Body of pancreas (tissue), 4 donors: ENCODE data around the gene SEMA5B. TPM values are rescaled to one million over a fixed set of nuclear protein-coding genes. Genes with fewer than 3 reads are reported as not detected.

Experiments
- ATAC-seq: fragments of 150-250 bp; one replicate; pipeline ENCODE4 v1.9.1; 2016
- DNase-seq, 4 donors: peaks; one replicate each; pipeline ENCODE4 v3.0.0-alpha.2; 2019
- H3K27ac ChIP-seq, 4 donors: fragments of 200-600 bp; sonication (generic); 1 replicate in 3 of 4; 2 replicates in 1 of 4; pipeline versions ENCODE4 v1.5.1 to v1.6.1; 2016 to 2019; ENCODE audit warnings: mild to moderate bottlenecking in 1 of 4, mixed read lengths in 1 of 4, moderate library complexity in 1 of 4
- H3K27me3 ChIP-seq, 2 donors: fragments of 200-600 bp; sonication (generic); one replicate each; pipeline ENCODE4 v1.6.0; 2016; ENCODE audit warnings: mild to moderate bottlenecking in 1 of 2
- H3K36me3 ChIP-seq, 2 donors: fragments of 200-600 bp; sonication (generic); replicated peaks in 1 of 2; 2 replicates each; pipeline ENCODE4 v1.5.1; 2016; ENCODE audit warnings: low read depth in 2 of 2; ENCODE audit not compliant: insufficient read depth in 1 of 2
- H3K4me1 ChIP-seq: fragments of 200-600 bp; sonication (generic); one replicate; pipeline ENCODE4 v1.6.0; 2016
- H3K4me3 ChIP-seq, 2 donors: fragments of 200-600 bp; sonication (generic); 1 replicate in 1 of 2; 2 replicates in 1 of 2; pipeline ENCODE4 v1.5.1; 2016 to 2019
- H3K9me3 ChIP-seq, 3 donors: fragments of 200-600 bp; sonication (generic); 1 replicate in 2 of 3; 2 replicates in 1 of 3; pipeline ENCODE4 v1.5.1; 2016
- CTCF ChIP-seq, 7 experiments: fragments of 450-650 bp in 4 of 7; fragments of 200-600 bp in 3 of 7; sonication (generic) in 3 of 7; IDR thresholded peaks; one replicate each; pipeline ENCODE4 v1.5.1; 2016 to 2019; ENCODE audit warnings: antibody characterized with exemption in 7 of 7
- POLR2A ChIP-seq, 3 donors: fragments of 450-650 bp; IDR thresholded peaks; one replicate each; pipeline ENCODE4 v1.6.1; 2016; ENCODE audit warnings: antibody characterized with exemption in 3 of 3, mild to moderate bottlenecking in 2 of 3
- WGBS, 2 donors: methylation state at CpG; one replicate each; pipeline ENCODE4 v1.1.5; 2017; 5-methylcytosine and 5-hydroxymethylcytosine counted together
- intact Hi-C: fragments of 100-400 bp; cut with DNase I; formaldehyde crosslinking; loops from one replicate; pipeline ENCODE4 v1.15.1; 2023
- total RNA-seq, 2 donors: library from RNA; depleted of rRNA; stranded (reverse); fragments of >200 nt; gene quantifications; one replicate each; pipeline ENCODE4 v1.1.0, GENCODE V29; 2016

SEMA5B gene
- total RNA-seq, 2 donors from 2014 or later: 1.0 to 15.2 TPM

GRCh38 chr3:123032057-123032456, 4.5 kb upstream of the SEMA5B start:
- peaks cover 15% of the 10 kb centered on the region for H3K4me1 ChIP-seq
- WGBS, 2 donors: 66 to 67% methylated on average over 3 of the region's 3 CpGs
- no peaks in the 10 kb centered on the region for H3K9me3 ChIP-seq
- H3K27me3 ChIP-seq: no peaks in the 10 kb centered on the region
- intact Hi-C loops: no loop called here
- ATAC-seq (no peak), DNase-seq (no peak)
- H3K27ac ChIP-seq: no peak overlapping the region
- H3K4me3 ChIP-seq: no peak overlapping the region
- no peaks in the 10 kb centered on the region for H3K36me3 ChIP-seq
- TF ChIP-seq CTCF (IDR thresholded peaks at IDR 0.05) (no peak), POLR2A (IDR thresholded peaks at IDR 0.05) (no peak)

GRCh38 chr3:123031051-123031450, 3.5 kb upstream of the SEMA5B start:
- Histone ChIP-seq H3K27me3 (no peaks in the 10 kb centered on the region), H3K36me3 (no peaks in the 10 kb centered on the region), H3K27ac (no peak overlapping the region), H3K4me1 (peaks cover 22% of the 10 kb centered on the region), H3K9me3 (no peaks in the 10 kb centered on the region), H3K4me3 (no peak overlapping the region)
- ATAC-seq (no peak), DNase-seq (no peak)
- 87% methylated on average over 4 of the region's 4 CpGs for WGBS, 2 donors
- TF ChIP-seq POLR2A (IDR thresholded peaks at IDR 0.05): no peak
- no peak for TF ChIP-seq CTCF (IDR thresholded peaks at IDR 0.05)
- intact Hi-C loops: no loop called here

GRCh38 chr3:123028233-123028828, 768 bp upstream of the SEMA5B start:
- intact Hi-C loops: no loop called here
- Histone ChIP-seq H3K27ac (no peak overlapping the region), H3K9me3 (no peaks in the 10 kb centered on the region), H3K36me3 (no peaks in the 10 kb centered on the region), H3K4me1 (peaks cover 22% of the 10 kb centered on the region), H3K4me3 (no peak overlapping the region), H3K27me3 (no peaks in the 10 kb centered on the region)
- peak in 3 of 4 donors; percentile 25 to 33 (median 30) for DNase-seq
- ATAC-seq: peak; percentile 49
- 2 to 5% methylated on average over 21 of the region's 21 CpGs for WGBS, 2 donors
- TF ChIP-seq POLR2A (IDR thresholded peaks at IDR 0.05) (no peak), CTCF (IDR thresholded peaks at IDR 0.05) (peak in 6 of 7 experiments; percentile 17 to 66 (median 48))

- 0 to 1% methylated on average over 9 to 61 of the region's 62 CpGs for WGBS, 2 donors
- peak; percentile 36 for ATAC-seq
- H3K4me3 ChIP-seq: peak overlapping the region in 1 of 2 donors; percentile 43
- no peaks in the 10 kb centered on the region for H3K9me3 ChIP-seq
- peak; percentile 3 to 35 (median 23) for DNase-seq
- peaks cover 22% of the 10 kb centered on the region for H3K4me1 ChIP-seq
- H3K27me3 ChIP-seq: no peaks in the 10 kb centered on the region
- no peaks in the 10 kb centered on the region for H3K36me3 ChIP-seq
- no peak for TF ChIP-seq CTCF (IDR thresholded peaks at IDR 0.05)
- no peak for TF ChIP-seq POLR2A (IDR thresholded peaks at IDR 0.05)
- intact Hi-C loops: no loop called here
- H3K27ac ChIP-seq: no peak overlapping the region
Observed at GRCh38 chr3:123026565-123027291, 835 bp downstream of the SEMA5B start.
